NCI-H446 (cell line): ENCODE results near the gene STYXL1.
"Not testable (repeated sequence)": the region's sequence is repeated elsewhere in the genome, so short reads cannot be mapped to it uniquely, and the experiment has no call there.

ENCODE experiments used
- DNase-seq, 2 experiments: peaks; one replicate each; lab custom pipeline; 2025; lab: John Stamatoyannopoulos, UW

The STYXL1 gene

GRCh38 chr7:76065016-76065612 is 17.3 kb upstream of the STYXL1 start:
- no peak for DNase-seq

DNA sequence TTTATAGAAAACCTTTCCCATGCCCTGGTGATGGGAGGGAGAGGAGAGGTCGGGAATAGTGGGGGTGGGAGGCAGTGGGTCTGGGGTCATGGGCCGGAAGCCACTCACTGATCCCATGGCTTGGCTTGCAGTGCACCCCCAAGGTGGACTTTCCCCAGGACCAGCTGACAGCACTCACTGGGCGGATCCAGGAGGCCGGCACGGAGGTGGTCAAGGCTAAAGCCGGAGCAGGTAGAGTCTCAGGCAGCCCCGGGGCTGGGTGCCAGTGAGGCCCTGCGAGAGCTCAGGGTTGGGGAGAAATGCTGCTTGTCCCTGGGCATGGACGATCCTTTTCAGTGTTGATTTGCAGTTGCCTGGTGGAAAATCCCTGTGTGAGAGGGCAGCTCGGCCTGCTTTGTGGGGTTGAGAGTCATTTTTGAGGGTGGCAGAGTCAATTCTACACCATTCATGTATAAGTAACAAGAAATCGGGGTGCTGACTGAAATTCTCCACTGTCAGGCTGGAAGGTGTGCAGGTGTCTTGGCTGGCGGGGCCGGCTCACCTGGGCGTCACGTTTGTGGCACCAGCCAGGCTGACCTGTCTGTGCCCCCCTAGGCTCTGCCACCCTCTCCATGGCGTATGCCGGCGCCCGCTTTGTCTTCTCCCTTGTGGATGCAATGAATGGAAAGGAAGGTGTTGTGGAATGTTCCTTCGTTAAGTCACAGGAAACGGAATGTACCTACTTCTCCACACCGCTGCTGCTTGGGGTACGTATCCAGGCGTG is 16.6 kb upstream of the STYXL1 start:
- DNase-seq = no peak

DNA sequence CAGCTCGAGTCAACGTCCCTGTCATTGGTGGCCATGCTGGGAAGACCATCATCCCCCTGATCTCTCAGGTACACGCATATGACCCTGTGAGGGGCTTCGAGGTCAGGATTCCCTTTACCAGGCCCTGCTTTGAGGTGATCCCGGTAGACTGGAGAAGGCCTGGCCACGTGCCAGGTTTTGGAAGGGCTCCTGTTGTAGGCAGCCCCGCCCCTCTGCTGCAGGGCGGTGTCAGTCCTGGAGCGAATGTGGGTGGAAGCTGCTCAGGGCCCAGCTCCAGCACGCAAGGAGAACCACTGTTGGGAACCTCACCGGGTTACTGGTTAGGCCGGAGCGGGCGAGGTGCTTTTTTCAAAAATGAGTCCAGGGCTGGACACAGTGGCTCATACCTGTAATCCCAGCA is 15.7 kb upstream of the STYXL1 start:
- no peak for DNase-seq

- no peak for DNase-seq
These were observed 15.3 kb upstream of the STYXL1 start for GRCh38 chr7:76063114-76063513.

- no peak for DNase-seq
These were observed 14.5 kb upstream of the STYXL1 start for GRCh38 chr7:76062254-76062653.

GRCh38 chr7:76060842-76061241 is 13.0 kb upstream of the STYXL1 start:
- DNase-seq = no peak

DNA sequence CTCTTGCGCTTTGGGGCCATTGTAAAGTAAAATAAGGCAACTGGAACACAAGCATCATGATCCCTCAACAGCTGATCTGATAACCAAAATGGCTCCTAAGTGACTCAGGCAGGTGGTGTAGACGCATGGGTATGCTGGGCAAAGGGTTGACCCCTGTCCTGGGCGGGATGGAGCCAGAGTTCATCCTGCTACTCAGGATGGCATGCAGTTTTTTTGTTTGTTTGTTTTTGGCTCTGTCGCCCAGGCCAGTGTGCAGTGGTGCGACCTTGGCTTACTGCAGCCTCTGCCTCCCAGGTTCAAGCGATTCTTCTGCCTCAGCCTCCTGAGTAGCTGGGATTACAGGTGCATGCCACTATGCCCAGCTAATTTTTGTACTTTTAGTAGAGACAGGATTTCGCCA is 10.9 kb upstream of the STYXL1 start:
- not testable (repeated sequence) for DNase-seq

GRCh38 chr7:76057813-76058145 is 10.0 kb upstream of the STYXL1 start:
- no peak for DNase-seq

- no peak for DNase-seq
These were observed 9.5 kb upstream of the STYXL1 start for GRCh38 chr7:76057103-76057812.

DNA sequence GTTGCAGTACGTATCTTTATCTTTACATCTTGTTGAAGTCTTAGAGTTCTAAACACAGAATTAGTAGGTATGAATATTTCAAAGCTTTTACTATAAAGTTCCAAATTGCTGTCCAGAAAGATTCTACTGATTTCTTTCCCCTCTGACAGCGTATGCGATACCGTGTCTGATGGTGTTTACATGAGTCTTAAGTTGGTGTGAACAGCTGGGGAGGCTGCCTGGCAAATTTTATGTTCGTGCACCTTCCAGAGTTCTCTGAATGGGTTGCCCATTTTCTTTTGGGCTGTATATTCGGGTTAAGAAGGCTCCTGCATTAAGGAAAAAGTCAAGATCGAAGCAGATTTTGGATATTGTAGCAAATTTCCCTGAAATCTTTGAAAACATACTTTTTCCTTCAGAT is 8.4 kb upstream of the STYXL1 start:
- no peak for DNase-seq

GRCh38 chr7:76054123-76055120 is 6.6 kb upstream of the STYXL1 start:
- no peak for DNase-seq

DNA sequence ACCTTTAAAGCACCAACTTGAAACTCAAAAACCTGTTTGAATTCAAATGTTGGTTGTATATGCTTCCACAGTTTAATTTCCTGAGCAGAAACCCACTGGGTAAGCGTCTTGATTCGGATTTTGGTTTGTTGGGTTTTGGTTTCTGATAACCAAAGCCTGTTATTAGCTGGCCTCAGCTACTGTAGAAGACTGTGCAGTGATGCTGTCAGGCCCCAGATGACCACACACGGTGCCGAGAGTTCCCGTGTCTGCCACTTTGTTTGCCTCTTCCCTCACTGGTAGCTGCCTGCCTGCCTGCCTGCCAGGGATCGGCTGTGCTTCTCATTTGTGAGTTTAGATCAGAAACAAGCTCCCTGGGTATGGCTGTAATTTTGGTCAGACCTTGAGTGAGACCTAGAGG is 5.7 kb upstream of the STYXL1 start:
- no peak for DNase-seq

GRCh38 chr7:76052681-76053080 is 4.9 kb upstream of the STYXL1 start:
- not testable (repeated sequence) for DNase-seq

DNA sequence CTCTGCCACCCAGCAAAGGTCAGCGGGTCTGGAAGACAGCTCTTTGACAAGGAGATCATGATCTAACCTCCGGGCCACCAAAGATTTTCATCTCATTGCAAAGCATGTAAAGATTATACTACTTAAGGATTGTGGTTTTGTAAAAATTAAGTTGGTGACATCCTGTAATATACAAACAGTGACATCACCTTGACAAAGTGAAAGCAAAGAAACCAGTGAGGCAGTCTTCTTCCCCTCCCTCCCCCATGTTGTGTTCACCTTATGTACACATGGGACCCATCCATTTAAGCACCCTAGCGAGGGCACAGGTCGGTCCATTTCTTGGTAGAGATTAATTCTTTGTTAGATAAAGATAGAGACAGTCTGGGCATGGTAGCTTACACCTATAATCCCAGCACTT is 4.0 kb upstream of the STYXL1 start:
- DNase-seq = no peak

GRCh38 chr7:76050545-76050944 is 2.7 kb upstream of the STYXL1 start:
- DNase-seq = no peak

GRCh38 chr7:76049295-76049694 is 1.5 kb upstream of the STYXL1 start:
- DNase-seq = no peak

- DNase-seq = no peak
These were observed 828 bp upstream of the STYXL1 start for GRCh38 chr7:76048668-76048988.

DNA sequence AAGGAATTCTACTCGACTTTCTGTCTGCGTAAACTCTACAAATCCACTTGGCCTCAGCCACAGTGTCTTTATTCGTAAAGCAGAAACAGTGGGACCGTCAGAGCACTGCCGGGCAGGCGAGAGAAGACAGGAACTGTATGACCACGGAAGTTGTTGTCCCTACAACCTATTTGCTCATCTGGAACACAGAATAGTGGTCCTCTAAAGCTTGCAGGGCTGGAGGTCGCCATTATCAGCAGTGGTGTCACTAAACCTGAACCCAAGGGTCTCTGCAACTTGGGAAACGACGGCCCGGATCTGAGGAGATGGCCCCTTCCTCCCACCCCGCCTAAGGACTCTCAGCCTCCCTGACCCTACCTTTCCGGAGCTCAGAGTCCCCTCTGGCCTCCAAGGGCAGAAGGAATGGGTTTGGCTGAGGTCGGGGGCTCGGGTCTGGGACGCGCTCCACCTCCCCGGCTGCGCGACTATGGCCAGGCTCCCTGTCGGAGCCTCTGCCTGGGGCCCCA is 442 bp downstream of the STYXL1 start:
- DNase-seq = no peak

DNA sequence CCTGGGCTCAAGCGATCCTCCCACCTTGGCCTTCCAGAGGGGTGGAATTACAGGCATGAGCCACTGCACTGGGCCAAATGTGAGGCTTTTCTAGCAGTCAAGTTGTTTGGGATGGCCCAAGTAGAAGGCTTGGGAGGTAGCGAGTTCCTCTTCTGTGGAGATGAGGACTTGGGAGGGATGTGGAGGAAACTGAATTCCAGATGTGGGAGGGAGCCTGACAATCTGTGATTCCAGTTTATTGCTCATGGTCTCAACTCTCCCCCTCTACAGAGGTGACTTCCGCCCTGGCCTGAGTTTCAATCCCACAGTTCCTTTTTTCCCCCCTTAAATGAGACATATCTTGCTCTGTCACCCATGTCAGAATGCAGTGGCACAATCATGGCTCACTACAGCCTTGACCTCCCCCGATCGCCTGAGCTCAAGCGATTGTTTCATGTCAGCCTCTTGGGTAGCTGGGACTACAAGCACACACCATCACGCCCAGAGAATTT is 3.4 kb downstream of the STYXL1 start:
- no peak for DNase-seq

- DNase-seq = no peak
These were observed 7.7 kb downstream of the STYXL1 start for GRCh38 chr7:76040126-76040525.

- peak in 1 of 2 experiments; percentile 5 for DNase-seq
These were observed 10.5 kb downstream of the STYXL1 start for GRCh38 chr7:76037310-76037709.

GRCh38 chr7:76031964-76032363 is 15.8 kb downstream of the STYXL1 start:
- DNase-seq = no peak
